Right lobe of liver (tissue), 6 donors: ENCODE data around the gene RASSF5. TPM values are rescaled to one million over a fixed set of nuclear protein-coding genes. Genes with fewer than 3 reads are reported as not detected.

ENCODE experiments used
- ATAC-seq, 4 donors: fragments of 200-7000 bp; cut with Tn5 transposase; one replicate each; pipeline ENCODE4 v1.9.1; 2020; ENCODE audit warnings: mild to moderate bottlenecking in 4 of 4, moderate library complexity in 4 of 4
- DNase-seq, 3 donors: peaks; one replicate each; pipeline ENCODE4 v3.0.0-alpha.2; 2020
- H3K27ac ChIP-seq, 3 donors: fragments of 200-600 bp; one replicate each; pipeline ENCODE4 v1.8.0; 2022
- H3K27me3 ChIP-seq, 2 donors: fragments of 200-600 bp; one replicate each; pipeline ENCODE4 v1.8.0; 2022
- H3K36me3 ChIP-seq, 4 donors: fragments of 200-600 bp; sonication (generic) in 1 of 4; one replicate each; pipeline versions ENCODE4 v1.5.1 to v1.8.0; 2017 to 2022; ENCODE audit warnings: control low read depth in 1 of 4
- H3K4me1 ChIP-seq, 4 donors: fragments of 200-600 bp; sonication (generic) in 1 of 4; one replicate each; pipeline versions ENCODE4 v1.5.1 to v1.8.0; 2017 to 2022; ENCODE audit warnings: control low read depth in 1 of 4
- H3K4me3 ChIP-seq, 3 donors: fragments of 200-600 bp; one replicate each; pipeline ENCODE4 v1.8.0; 2022
- H3K9me3 ChIP-seq, 4 donors: fragments of 200-600 bp; sonication (generic) in 1 of 4; one replicate each; pipeline versions ENCODE4 v1.5.1 to v1.8.0; 2017 to 2022; ENCODE audit warnings: control low read depth in 1 of 4
- CTCF ChIP-seq, 4 donors: fragments of 200-600 bp in 3 of 4; fragments of 450-650 bp in 1 of 4; IDR thresholded peaks; one replicate each; pipeline versions ENCODE4 v1.5.1 to v1.8.0; 2016 to 2022; ENCODE audit warnings: antibody characterized with exemption in 4 of 4, mild to moderate bottlenecking in 2 of 4
- POLR2A ChIP-seq: fragments of 450-650 bp; IDR thresholded peaks from one replicate; pipeline ENCODE4 v1.6.1; 2017; ENCODE audit warnings: antibody characterized with exemption, mild to moderate bottlenecking
- WGBS: methylation state at CpG from one replicate; pipeline ENCODE4 v1.1.6; 2018; ENCODE audit warnings: low coverage, low lambda C conversion rate; ENCODE audit not compliant: insufficient coverage; ENCODE audit errors: missing lambda C conversion rate; 5-methylcytosine and 5-hydroxymethylcytosine counted together
- intact Hi-C, 2 donors: fragments of 100-400 bp; cut with DNase I; formaldehyde crosslinking; loops; one replicate each; pipeline versions ENCODE4 v1.11.2 to v1.14.1; 2022
- total RNA-seq, 6 experiments: library from RNA; depleted of rRNA in 2 of 6; stranded (reverse); fragments of >200 nt in 2 of 6; fragmentation: NEBNext Ultra II Directional in 3 of 6; extraction: Animal tissue kit (Norgen Biotek cat#: 25700) in 3 of 6; gene quantifications; one replicate each; pipeline versions ENCODE4 v1.1.0 to v1.2.4, GENCODE V29; 2016 to 2023
- donor health status: DM: no; HTN: yes; CAD: no.
- donor health status: DM: no; HTN: no; CAD: no.
- donor health status: DM: no; HTN: no; CAD: no.
- donor health status: DM: no; HTN: yes; CAD: no.
- donor health status: DM: no; HTN: yes; CAD: no.

Gene RASSF5
- total RNA-seq, 6 experiments from 2014 or later, result 8.1 to 18.8 (median 12.6) TPM

DNA sequence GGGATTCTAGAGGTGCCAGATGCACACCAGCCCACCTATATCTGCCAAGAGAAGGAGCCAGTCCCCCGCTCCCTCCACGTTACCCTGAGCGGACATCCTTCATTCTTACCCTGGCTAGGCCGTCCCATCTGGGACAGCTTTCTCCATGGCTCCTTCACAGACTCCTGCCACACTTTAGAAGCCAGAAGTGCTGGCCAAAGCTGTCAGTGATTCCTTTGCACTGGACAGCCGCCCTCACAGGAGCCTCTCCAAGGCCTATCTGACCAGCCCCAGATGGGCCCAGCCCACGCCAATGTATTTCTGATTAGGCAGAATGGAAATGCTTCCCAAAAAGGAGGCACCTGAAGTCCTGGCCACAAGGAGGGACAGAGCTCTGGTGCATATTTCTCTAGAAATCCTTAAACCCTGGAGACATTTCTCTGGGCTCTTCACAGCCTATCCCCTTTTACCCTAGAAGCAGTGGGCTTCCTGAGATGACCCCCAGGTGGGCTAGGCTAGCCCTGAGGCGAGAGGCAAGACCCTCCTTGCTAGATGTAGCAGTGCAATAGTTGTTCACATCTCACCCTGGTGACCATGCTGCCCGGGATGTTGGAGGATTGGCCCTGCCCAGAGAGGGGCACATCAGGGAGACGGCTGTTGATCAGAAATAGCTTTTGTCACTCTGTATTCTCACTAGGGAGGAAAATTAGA, 44.1 kb downstream of the RASSF5 start:
- Histone ChIP-seq H3K36me3 (no peaks in the 10 kb centered on the region), H3K9me3 (no peaks in the 10 kb centered on the region), H3K27me3 (no peaks in the 10 kb centered on the region), H3K4me1 (peaks cover 0 to 28% (median 10%) of the 10 kb centered on the region in 4 donors), H3K4me3 (no peak overlapping the region), H3K27ac (no peak overlapping the region)
- intact Hi-C loops, result no loop called here
- ATAC-seq, result no peak
- TF ChIP-seq CTCF (IDR thresholded peaks at IDR 0.05), result no peak
- TF ChIP-seq POLR2A, result no peak
- no peak for DNase-seq
- 91% methylated on average over 7 of the region's 9 CpGs for WGBS

DNA sequence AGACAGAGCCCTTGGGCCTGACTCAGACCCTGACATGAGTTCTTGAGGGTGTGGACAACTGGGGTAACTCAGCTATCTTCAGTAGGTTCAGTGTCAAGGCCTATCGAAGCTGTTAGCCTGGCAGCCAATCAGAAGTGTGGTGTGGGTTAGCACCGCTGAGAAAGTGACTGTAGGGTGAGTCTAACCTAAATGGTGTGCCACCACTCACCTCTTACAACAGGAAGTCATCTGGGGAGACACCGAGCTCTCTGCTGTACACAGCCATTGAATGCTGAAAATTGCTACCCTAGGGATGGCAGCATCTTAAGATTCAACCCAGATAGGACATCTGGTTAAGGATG, 44.6 kb downstream of the RASSF5 start:
- ATAC-seq, result peak in 3 of 4 donors; percentile 11 to 34 (median 27)
- H3K9me3 ChIP-seq, result no peaks in the 10 kb centered on the region
- no peak for TF ChIP-seq CTCF (IDR thresholded peaks at IDR 0.05)
- TF ChIP-seq POLR2A, result no peak
- peaks cover 0 to 33% (median 12%) of the 10 kb centered on the region in 4 donors for H3K4me1 ChIP-seq
- WGBS, result 77% methylated on average over 3 of the region's 3 CpGs
- no peaks in the 10 kb centered on the region for H3K36me3 ChIP-seq
- DNase-seq, result no peak
- H3K27me3 ChIP-seq, result no peaks in the 10 kb centered on the region
- no peak overlapping the region for H3K27ac ChIP-seq
- H3K4me3 ChIP-seq, result no peak overlapping the region
- intact Hi-C loops, result no loop called here

GRCh38 chr1:206554211-206554610, 46.9 kb downstream of the RASSF5 start:
- peaks cover 0 to 52% (median 21%) of the 10 kb centered on the region in 4 donors for H3K4me1 ChIP-seq
- no peaks in the 10 kb centered on the region for H3K36me3 ChIP-seq
- H3K4me3 ChIP-seq, result no peak overlapping the region
- 100% methylated on average over 1 of the region's 3 CpGs for WGBS
- H3K9me3 ChIP-seq, result no peaks in the 10 kb centered on the region
- DNase-seq (no peak), ATAC-seq (no peak)
- no peaks in the 10 kb centered on the region for H3K27me3 ChIP-seq
- H3K27ac ChIP-seq, result no peak overlapping the region
- TF ChIP-seq POLR2A, result no peak
- no peak for TF ChIP-seq CTCF (IDR thresholded peaks at IDR 0.05)
- intact Hi-C loops, result no loop called here

DNA sequence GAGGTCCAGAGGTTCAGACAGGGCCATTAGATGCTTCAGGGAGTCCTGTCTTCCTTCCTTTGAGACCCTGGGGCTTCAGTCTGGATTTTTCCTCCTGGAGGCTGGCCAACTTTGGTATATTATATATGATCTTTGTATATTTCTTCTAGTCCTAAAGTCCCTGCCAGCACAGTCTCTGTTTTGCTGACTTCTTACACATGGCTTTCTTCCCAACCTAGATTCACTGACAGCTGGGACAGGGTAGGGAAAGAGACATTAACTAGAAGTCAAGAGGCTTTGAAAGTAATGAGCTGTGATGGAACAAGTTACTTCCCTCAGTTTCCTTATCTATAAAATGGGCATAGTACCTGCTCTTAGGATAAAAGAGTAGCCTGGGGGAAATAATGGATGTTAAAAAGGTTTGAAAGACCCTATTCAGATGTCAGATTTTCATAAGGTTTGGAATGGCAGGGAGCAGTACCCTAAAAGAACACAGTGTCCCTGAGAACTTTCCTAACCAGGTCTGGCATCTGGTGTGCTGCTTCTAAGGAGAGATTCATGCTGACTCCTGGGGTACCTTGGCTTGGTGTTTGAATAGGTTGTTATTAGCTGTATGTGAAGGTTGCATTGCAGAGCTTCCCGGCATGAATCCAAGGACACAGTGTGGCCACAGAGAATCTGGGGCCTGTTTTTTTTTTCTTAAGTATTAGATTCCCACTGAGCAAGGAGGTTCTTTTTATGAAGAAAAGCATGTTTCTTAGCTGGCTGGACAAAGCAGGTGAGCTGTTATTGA, 47.6 kb downstream of the RASSF5 start:
- DNase-seq (no peak), ATAC-seq (no peak)
- Histone ChIP-seq H3K4me1 (peaks cover 0 to 54% (median 21%) of the 10 kb centered on the region in 4 donors), H3K4me3 (no peak overlapping the region), H3K27me3 (no peaks in the 10 kb centered on the region), H3K36me3 (no peaks in the 10 kb centered on the region), H3K27ac (no peak overlapping the region), H3K9me3 (no peaks in the 10 kb centered on the region)
- 22% methylated on average over 1 of the region's 1 CpG for WGBS
- TF ChIP-seq CTCF (IDR thresholded peaks at IDR 0.05) (no peak), POLR2A (no peak)
- intact Hi-C loops, result no loop called here
